GM12878 (cell line): Measurements from ENCODE around the gene DCC. TPM values are rescaled to one million over a fixed set of nuclear protein-coding genes. Genes with fewer than 3 reads are reported as not detected.

ENCODE experiments used
- ATAC-seq: fragments of 200-7000 bp; cut with Tn5 transposase; 3 replicates; pipeline ENCODE4 v1.9.1; 2020; ENCODE audit warnings: mild to moderate bottlenecking, moderate library complexity
- BruUV-seq: library from RNA; stranded (reverse); fragments of 400-500 nt; replicated peaks from 2 replicates; lab custom pipeline; 2021; lab: Mats Ljungman, UMichigan
- CTCF ChIA-PET: fragments of 300-600 bp; sonication (Branson Sonifier 250); formaldehyde crosslinking; extraction: SDS; loops from one replicate; lab custom pipeline; 2021; ENCODE audit warnings: inconsistent platforms; lab: Yijun Ruan, JAX
- POLR2A ChIA-PET: fragments of 350-600 bp; formaldehyde crosslinking; extraction: SDS; loops from one replicate; lab custom pipeline; 2021; ENCODE audit warnings: inconsistent platforms; lab: Charles Lee
- RAD21 ChIA-PET: fragments of 300-600 bp; sonication (Branson Sonifier 250); formaldehyde crosslinking; loops from one replicate; lab custom pipeline; 2023; ENCODE audit warnings: antibody characterized with exemption; ENCODE audit not compliant: unreplicated experiment; lab: Charles Lee
- SMC1A ChIA-PET: fragments of 300-600 bp; sonication (Branson Sonifier 250); formaldehyde crosslinking; loops from one replicate; lab custom pipeline; 2023; ENCODE audit not compliant: unreplicated experiment, uncharacterized antibody; lab: Charles Lee
- DNase-seq: peaks from one replicate; pipeline ENCODE4 v3.0.0-alpha.2; 2011; ENCODE audit warnings: low read depth, low spot score
- FAIRE-seq: peaks from 3 replicates; lab custom pipeline; 2011; peaks lifted over from hg19 to GRCh38; lab: Jason Lieb, UNC
- H2AFZ ChIP-seq: 2 replicates; pipeline ENCODE4 v1.6.0; 2011; ENCODE audit warnings: low read depth, low read length, control low read depth; ENCODE audit not compliant: control insufficient read depth
- H3K27ac ChIP-seq: 2 replicates; pipeline ENCODE4 v1.5.1; 2011; ENCODE audit warnings: control low read depth; ENCODE audit not compliant: control insufficient read depth, insufficient read depth
- H3K27me3 ChIP-seq, 2 experiments: replicated peaks in 1 of 2; 2 replicates each; pipeline versions ENCODE4 v1.6.0 to v1.6.1; 2011; ENCODE audit warnings: low read length in 1 of 2; ENCODE audit not compliant: control insufficient read depth in 2 of 2, insufficient read depth in 2 of 2
- H3K36me3 ChIP-seq, 2 experiments: 2 replicates each; pipeline ENCODE4 v1.5.1; 2011; ENCODE audit warnings: low read length in 1 of 2; ENCODE audit not compliant: control insufficient read depth in 2 of 2, insufficient read depth in 2 of 2
- H3K4me1 ChIP-seq: 2 replicates; pipeline ENCODE4 v1.6.1; 2011; ENCODE audit warnings: mild to moderate bottlenecking, low read length, moderate library complexity, mixed read lengths; ENCODE audit not compliant: control insufficient read depth, insufficient read depth
- H3K4me2 ChIP-seq: 2 replicates; pipeline ENCODE4 v1.6.0; 2011; ENCODE audit warnings: control low read depth; ENCODE audit not compliant: control insufficient read depth, insufficient read depth
- H3K4me3 ChIP-seq: fragments of 200-600 bp; sonication (generic); 2 replicates; pipeline ENCODE4 v1.5.1; 2016
- H3K79me2 ChIP-seq: 2 replicates; pipeline ENCODE4 v1.6.0; 2011; ENCODE audit warnings: low read length; ENCODE audit not compliant: control insufficient read depth, insufficient read depth
- H3K9ac ChIP-seq: 2 replicates; pipeline ENCODE4 v1.8.0; 2011; ENCODE audit warnings: low read length, control low read depth, mixed read lengths; ENCODE audit not compliant: control insufficient read depth, insufficient read depth
- H3K9me3 ChIP-seq: replicated peaks from 3 replicates; pipeline ENCODE4 v1.5.1; 2011; ENCODE audit warnings: mild to moderate bottlenecking, low read length; ENCODE audit not compliant: control insufficient read depth, insufficient read depth
- H4K20me1 ChIP-seq: 2 replicates; pipeline ENCODE4 v1.6.0; 2011; ENCODE audit not compliant: control insufficient read depth, insufficient read depth
- CBFB ChIP-seq: IDR thresholded peaks from 2 replicates; pipeline ENCODE4 v1.6.1; 2016; ENCODE audit warnings: antibody characterized with exemption, low read depth
- CREB1 ChIP-seq: IDR thresholded peaks from 2 replicates; pipeline ENCODE4 v1.6.1; 2012; ENCODE audit warnings: low read depth, mild to moderate bottlenecking, inconsistent platforms
- E2F4 ChIP-seq: IDR thresholded peaks from 2 replicates; pipeline ENCODE4 v1.6.1; 2012; ENCODE audit warnings: low read depth, low read length, improper control_type of control experiment
- ELK1 ChIP-seq: IDR thresholded peaks from 2 replicates; pipeline ENCODE4 v1.6.1; 2012; ENCODE audit warnings: low read depth, low read length, improper control_type of control experiment
- KLF5 ChIP-seq: fragments of 450-650 bp; IDR thresholded peaks from 2 replicates; pipeline ENCODE4 v1.6.1; 2014; ENCODE audit warnings: mild to moderate bottlenecking; ENCODE audit not compliant: partially characterized antibody
- MEF2A ChIP-seq: IDR thresholded peaks from 2 replicates; pipeline ENCODE4 v1.6.1; 2011; ENCODE audit warnings: low read depth, mild to moderate bottlenecking, low read length, moderate library complexity; ENCODE audit not compliant: insufficient read depth
- PML ChIP-seq: IDR thresholded peaks from 2 replicates; pipeline ENCODE4 v1.6.1; 2012; ENCODE audit warnings: low read length, inconsistent platforms
- POLR2A ChIP-seq: IDR thresholded peaks from 2 replicates; pipeline ENCODE4 v1.6.1; 2011; ENCODE audit warnings: low read depth, mild to moderate bottlenecking, low read length
- PRDM15 ChIP-seq: fragments of 450-650 bp; formaldehyde crosslinking; IDR thresholded peaks from 2 replicates; pipeline ENCODE4 v1.4.0; 2020; ENCODE audit warnings: mild to moderate bottlenecking, moderate library complexity
- REST ChIP-seq: IDR thresholded peaks from 2 replicates; pipeline ENCODE4 v1.6.1; 2012; ENCODE audit warnings: mild to moderate bottlenecking, low read depth, low read length
- SREBF2 ChIP-seq: IDR thresholded peaks from 2 replicates; pipeline ENCODE4 v1.6.1; 2012; ENCODE audit warnings: mild to moderate bottlenecking, low read length
- SRF ChIP-seq, 2 experiments: IDR thresholded peaks; 2 replicates each; pipeline ENCODE4 v1.6.1; 2011; ENCODE audit warnings: low read depth in 2 of 2, low read length in 2 of 2, mild to moderate bottlenecking in 1 of 2, moderate library complexity in 1 of 2
- WRNIP1 ChIP-seq: IDR thresholded peaks from 2 replicates; pipeline ENCODE4 v1.6.1; 2011; ENCODE audit warnings: low read depth, low read length, improper control_type of control experiment, borderline replicate concordance
- WGBS: methylation state at CpG from one replicate; pipeline ENCODE4 v1.1.6; 2016; ENCODE audit warnings: low lambda C conversion rate; ENCODE audit not compliant: insufficient replicate concordance, insufficient coverage; ENCODE audit errors: missing lambda C conversion rate; 5-methylcytosine and 5-hydroxymethylcytosine counted together
- in situ Hi-C: fragments of 300-500 bp; cut with MboI; formaldehyde crosslinking; loops from 9 replicates; pipeline ENCODE4 v1.14.3; 2018; ENCODE audit warnings: mixed read lengths
- intact Hi-C: fragments of 100-400 bp; cut with micrococcal nuclease; formaldehyde crosslinking; loops from one replicate; pipeline ENCODE4 v1.14.2; 2022; ENCODE audit not compliant: unreplicated experiment
- polyA plus RNA-seq, 11 experiments: library from polyadenylated mRNA; depleted of rRNA in 4 of 11; unstranded in 6 of 11; stranded (reverse) in 5 of 11; fragments of >200 nt; fragmentation: Nextera tagmentation in 4 of 11; fragmentation: Illumina TruSeq in 1 of 11; extraction: Ambion mirVana in 4 of 11; extraction: Trizol in 1 of 11; gene quantifications; 1 replicate in 1 of 11; 2 replicates in 10 of 11; pipeline versions ENCODE4 v1.2.1 to v1.2.3, GENCODE V29; 2011 to 2016; ENCODE audit warnings: inconsistent platforms in 2 of 11, missing spikeins in 2 of 11, low read depth in 1 of 11
- total RNA-seq, 4 experiments: library from RNA; depleted of rRNA in 3 of 4; stranded (reverse); fragments of >200 nt in 3 of 4; fragmentation: Illumina TruSeq in 1 of 4; extraction: Trizol in 1 of 4; gene quantifications; 2 replicates each; pipeline versions ENCODE4 v1.2.1 to v1.2.3, GENCODE V29; 2013 to 2021

Gene DCC
- total and polyA plus RNA-seq, 10 of the 15 experiments (the other 5 are each of a cell fraction or from before 2014, with no cell fraction given) = 0.01 TPM; not detected in 9

GRCh38 chr18:53503914-53504441 lies 1164.0 kb downstream of the DCC start:
- H3K9me3 ChIP-seq = no peaks in the 10 kb centered on the region
- no peaks in the 10 kb centered on the region for H3K36me3 ChIP-seq
- H3K79me2 ChIP-seq = no peaks in the 10 kb centered on the region
- DNase-seq = no peak
- no peaks in the 10 kb centered on the region for H3K4me1 ChIP-seq
- no peak overlapping the region for H2AFZ ChIP-seq
- ATAC-seq = no peak
- ChIA-PET RAD21 (no interaction called here), CTCF (interaction anchor here (0.7 kb wide), 1 partner anchor 17 kb away, joined by 3 read pairs; no protein-coding TSS in a partner anchor), POLR2A (no interaction called here), SMC1A (no interaction called here)
- H3K4me2 ChIP-seq = no peak overlapping the region
- 5% methylated on average over 7 of the region's 7 CpGs for whole genome bisulfite sequencing
- no peak overlapping the region for H3K27ac ChIP-seq
- in situ Hi-C loops (no loop called here), intact Hi-C loops (no loop called here)
- no peaks in the 10 kb centered on the region for H4K20me1 ChIP-seq
- H3K4me3 ChIP-seq = no peak overlapping the region
- FAIRE-seq = no peak
- no TSS peak for BruUV-seq
- H3K9ac ChIP-seq = no peak overlapping the region
- H3K27me3 ChIP-seq = no peaks in the 10 kb centered on the region
- TF ChIP-seq MEF2A (no peak), PML (no peak), SREBF2 (no peak), WRNIP1 (no peak), CREB1 (no peak), ELK1 (no peak), SRF (IDR thresholded peaks at IDR 0.05; ENCODE audit: low read depth in 2 of 2, low read length in 2 of 2) (no peak), PRDM15 (CRISPR knock-in tag) (no peak), REST (no peak), POLR2A (no peak), CBFB (no peak), E2F4 (no peak), KLF5 (no peak)
